Sigmoid colon (tissue), 7 donors: ENCODE measurements around the gene GRHPR. TPM values are rescaled to one million over a fixed set of nuclear protein-coding genes. Genes with fewer than 3 reads are reported as not detected.

Source experiments
- DNase-seq: peaks from one replicate; pipeline ENCODE4 v3.0.0-alpha.2; 2019
- H3K27ac ChIP-seq, 4 donors: fragments of 200-600 bp; sonication (generic); one replicate each; pipeline ENCODE4 v1.5.1; 2016 to 2019; ENCODE audit warnings: mild to moderate bottlenecking in 1 of 4
- H3K27me3 ChIP-seq, 3 donors: fragments of 200-600 bp; sonication (generic); one replicate each; pipeline ENCODE4 v1.5.1; 2019; ENCODE audit warnings: mild to moderate bottlenecking in 1 of 3
- H3K36me3 ChIP-seq, 4 donors: fragments of 200-600 bp; sonication (generic); one replicate each; pipeline ENCODE4 v1.5.1; 2016 to 2019
- H3K4me1 ChIP-seq, 4 donors: fragments of 200-600 bp; sonication (generic); one replicate each; pipeline ENCODE4 v1.5.1; 2017 to 2019
- H3K4me3 ChIP-seq, 4 donors: fragments of 200-600 bp; sonication (generic); one replicate each; pipeline ENCODE4 v1.5.1; 2017 to 2019; ENCODE audit warnings: mild to moderate bottlenecking in 2 of 4, moderate library complexity in 1 of 4
- H3K9me3 ChIP-seq, 4 donors: fragments of 200-600 bp in 3 of 4; sonication (generic) in 3 of 4; one replicate each; pipeline versions ENCODE4 v1.5.1 to v1.6.1; 2013 to 2019
- CTCF ChIP-seq, 4 experiments: fragments of 450-650 bp in 3 of 4; fragments of 200-600 bp in 1 of 4; IDR thresholded peaks; one replicate each; pipeline ENCODE4 v1.5.1; 2016 to 2019; ENCODE audit warnings: antibody characterized with exemption in 4 of 4, mild to moderate bottlenecking in 3 of 4, moderate library complexity in 2 of 4
- EP300 ChIP-seq, 4 donors: sonication (generic); formaldehyde crosslinking; IDR thresholded peaks; one replicate each; pipeline ENCODE4 v1.6.1; 2017; ENCODE audit warnings: antibody characterized with exemption in 4 of 4
- POLR2A ChIP-seq, 2 donors: fragments of 450-650 bp; IDR thresholded peaks; one replicate each; pipeline ENCODE4 v1.6.1; 2016; ENCODE audit warnings: antibody characterized with exemption in 2 of 2, mild to moderate bottlenecking in 2 of 2, moderate library complexity in 2 of 2
- POLR2AphosphoS5 ChIP-seq, 4 donors: sonication (generic); formaldehyde crosslinking; IDR thresholded peaks; one replicate each; pipeline ENCODE4 v1.6.1; 2017; ENCODE audit warnings: antibody characterized with exemption in 4 of 4
- WGBS, 2 donors: extraction: QIAGEN DNeasy Blood & Tissue Kit; methylation state at CpG; one replicate each; pipeline ENCODE4 v1.1.7; 2013; 5-methylcytosine and 5-hydroxymethylcytosine counted together
- intact Hi-C: fragments of 100-400 bp; cut with DNase I; formaldehyde crosslinking; loops from one replicate; pipeline ENCODE4 v1.15.1; 2023
- polyA plus RNA-seq, 3 donors: library from polyadenylated mRNA; stranded (reverse); fragments of 200-250 nt; gene quantifications; one replicate each; pipeline ENCODE4 v1.2.3, GENCODE V29; 2013
- total RNA-seq, 4 donors: library from RNA; depleted of rRNA; stranded (reverse); fragments of >200 nt; gene quantifications; one replicate each; pipeline ENCODE4 v1.1.0, GENCODE V29; 2016
- donor health status: healthy with polysubstance abuse.
- donor health status: Bipolar disorder and iron deficiency.
- donor health status: healthy.

Gene GRHPR
- total RNA-seq (100 to 1,000 TPM; 127 to 165 (median 157) TPM), polyA plus RNA-seq (10 to 100 TPM; 84.1 to 94.9 (median 88.8) TPM)

GRCh38 chr9:37422289-37423104 is at the start of gene GRHPR:
TSS of gene GRHPR (plus strand) at chr9:37422696. CDS start at chr9:37422751, 55 bp downstream.
- peak within 1 kb of the TSS; percentile 87 to 93 (median 88) for H3K27ac ChIP-seq
- peak; percentile 74 to 91 (median 86) for TF ChIP-seq POLR2AphosphoS5 (IDR thresholded peaks at IDR 0.05)
- TF ChIP-seq CTCF (IDR thresholded peaks at IDR 0.05) = no peak
- peak; percentile 52 to 67 for TF ChIP-seq POLR2A (IDR thresholded peaks at IDR 0.05)
- peaks cover 0 to 16% (median 9%) of the 10 kb centered on the region in 4 donors for H3K36me3 ChIP-seq
- DNase-seq = peak; percentile 93
- H3K4me3 ChIP-seq = peak within 1 kb of the TSS; percentile 72 to 91 (median 76)
- no peaks in the 10 kb centered on the region for H3K9me3 ChIP-seq
- H3K4me1 ChIP-seq = peaks cover 0 to 38% (median 31%) of the 10 kb centered on the region in 4 donors
- WGBS, 2 donors = 0 to 1% methylated on average over 56 of the region's 56 CpGs
- intact Hi-C loops = loop anchor here (5.0 kb wide), 3 partner anchors 40 to 170 kb away; partner anchors contain the start of genes POLR1E and TOMM5
- no peaks in the 10 kb centered on the region for H3K27me3 ChIP-seq

- no peak overlapping the region for H3K4me3 ChIP-seq
- no peaks in the 10 kb centered on the region for H3K4me1 ChIP-seq
- no peak overlapping the region for H3K27ac ChIP-seq
- intact Hi-C loops = no loop called here
- TF ChIP-seq POLR2AphosphoS5 (IDR thresholded peaks at IDR 0.05) (no peak), POLR2A (IDR thresholded peaks at IDR 0.05) (no peak), CTCF (IDR thresholded peaks at IDR 0.05) (no peak), EP300 (IDR thresholded peaks at IDR 0.05) (no peak)
- no peaks in the 10 kb centered on the region for H3K27me3 ChIP-seq
- WGBS, 2 donors = 81 to 87% methylated on average over 3 of the region's 3 CpGs
- H3K36me3 ChIP-seq = no peaks in the 10 kb centered on the region
- no peak for DNase-seq
- no peaks in the 10 kb centered on the region for H3K9me3 ChIP-seq
Observed at GRCh38 chr9:37372839-37373238, 49.7 kb upstream of the GRHPR start.

DNA sequence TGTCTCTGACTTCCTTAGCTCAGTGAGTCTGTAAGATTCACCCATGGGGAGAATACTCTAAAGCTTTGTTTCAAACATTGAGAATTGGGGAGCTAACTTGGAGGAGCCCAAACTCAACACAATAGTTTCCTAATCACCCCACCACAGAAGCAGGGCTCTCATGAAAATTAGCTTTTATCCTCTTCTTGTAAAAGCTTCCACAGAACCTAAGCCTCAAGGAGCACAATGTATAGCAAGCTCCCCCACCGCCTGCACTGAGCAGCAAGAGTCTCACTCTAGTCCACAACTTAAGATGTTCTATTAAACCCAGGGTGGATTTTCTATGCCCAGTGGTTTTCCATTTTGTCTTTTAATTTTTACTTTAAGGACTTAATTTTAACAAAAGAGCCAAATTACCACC is 48.9 kb upstream of the GRHPR start:
- WGBS, 2 donors = 95 to 96% methylated on average over 1 of the region's 1 CpG
- H3K36me3 ChIP-seq = no peaks in the 10 kb centered on the region
- no peak overlapping the region for H3K27ac ChIP-seq
- H3K4me1 ChIP-seq = no peaks in the 10 kb centered on the region
- no peaks in the 10 kb centered on the region for H3K27me3 ChIP-seq
- no peak for DNase-seq
- H3K4me3 ChIP-seq = no peak overlapping the region
- no peak for TF ChIP-seq CTCF (IDR thresholded peaks at IDR 0.05)
- no peak for TF ChIP-seq EP300 (IDR thresholded peaks at IDR 0.05)
- TF ChIP-seq POLR2A (IDR thresholded peaks at IDR 0.05) = no peak
- TF ChIP-seq POLR2AphosphoS5 (IDR thresholded peaks at IDR 0.05) = no peak
- no peaks in the 10 kb centered on the region for H3K9me3 ChIP-seq
- intact Hi-C loops = no loop called here

- Histone ChIP-seq H3K36me3 (no peaks in the 10 kb centered on the region), H3K9me3 (no peaks in the 10 kb centered on the region), H3K27ac (no peak overlapping the region), H3K4me1 (no peaks in the 10 kb centered on the region), H3K27me3 (no peaks in the 10 kb centered on the region), H3K4me3 (no peak overlapping the region)
- no peak for TF ChIP-seq POLR2A (IDR thresholded peaks at IDR 0.05)
- no peak for TF ChIP-seq CTCF (IDR thresholded peaks at IDR 0.05)
- TF ChIP-seq EP300 (IDR thresholded peaks at IDR 0.05) = no peak
- TF ChIP-seq POLR2AphosphoS5 (IDR thresholded peaks at IDR 0.05) = no peak
- 62 to 87% methylated on average over 6 of the region's 6 CpGs for WGBS, 2 donors
- intact Hi-C loops = no loop called here
- no peak for DNase-seq
Observed at GRCh38 chr9:37374892-37375291, 47.6 kb upstream of the GRHPR start.
